Transverse colon (tissue), 4 donors: Measurements from ENCODE around the gene HEYL.

Experiments
- EP300 ChIP-seq: sonication (generic); formaldehyde crosslinking; IDR thresholded peaks from one replicate; pipeline ENCODE4 v1.6.1; 2017; ENCODE audit warnings: antibody characterized with exemption, low read depth
- POLR2A ChIP-seq: fragments of 450-650 bp; IDR thresholded peaks from one replicate; pipeline ENCODE4 v1.6.1; 2016; ENCODE audit warnings: antibody characterized with exemption, mild to moderate bottlenecking, moderate library complexity
- POLR2AphosphoS5 ChIP-seq, 3 donors: sonication (generic); formaldehyde crosslinking; IDR thresholded peaks; one replicate each; pipeline ENCODE4 v1.6.1; 2016; ENCODE audit warnings: antibody characterized with exemption in 3 of 3
- TF ChIP-seq, protein P1 (sequence below), 5 experiments: fragments of 200-600 bp in 3 of 5; fragments of 450-650 bp in 2 of 5; sonication (generic) in 3 of 5; IDR thresholded peaks; 1 replicate in 2 of 5; 2 replicates in 3 of 5; pipeline ENCODE4 v1.5.1; 2016 to 2017; ENCODE audit warnings: antibody characterized with exemption in 5 of 5, inconsistent platforms in 3 of 5, mild to moderate bottlenecking in 2 of 5, moderate library complexity in 1 of 5

DNA sequence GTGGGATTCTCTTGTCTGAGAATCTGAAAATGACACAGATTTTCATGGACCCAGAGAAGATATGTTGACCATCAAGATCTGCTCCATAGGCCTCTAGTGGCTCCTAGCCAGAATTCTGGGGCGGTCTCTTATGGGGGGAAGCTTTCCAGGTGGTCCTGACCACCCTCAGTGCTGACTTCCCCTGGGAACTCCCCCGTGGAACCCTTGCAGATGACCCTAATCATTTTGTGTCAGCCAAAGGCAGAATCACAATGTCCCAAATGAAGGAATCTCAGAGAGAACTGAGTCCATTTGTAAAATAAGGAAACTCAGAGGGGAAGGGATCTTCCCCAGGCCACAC, 3.6 kb downstream of the HEYL start:
- TF ChIP-seq POLR2AphosphoS5 (IDR thresholded peaks at IDR 0.05) (no peak), POLR2A (no peak), EP300 (no peak)
- TF ChIP-seq, protein P1, sequence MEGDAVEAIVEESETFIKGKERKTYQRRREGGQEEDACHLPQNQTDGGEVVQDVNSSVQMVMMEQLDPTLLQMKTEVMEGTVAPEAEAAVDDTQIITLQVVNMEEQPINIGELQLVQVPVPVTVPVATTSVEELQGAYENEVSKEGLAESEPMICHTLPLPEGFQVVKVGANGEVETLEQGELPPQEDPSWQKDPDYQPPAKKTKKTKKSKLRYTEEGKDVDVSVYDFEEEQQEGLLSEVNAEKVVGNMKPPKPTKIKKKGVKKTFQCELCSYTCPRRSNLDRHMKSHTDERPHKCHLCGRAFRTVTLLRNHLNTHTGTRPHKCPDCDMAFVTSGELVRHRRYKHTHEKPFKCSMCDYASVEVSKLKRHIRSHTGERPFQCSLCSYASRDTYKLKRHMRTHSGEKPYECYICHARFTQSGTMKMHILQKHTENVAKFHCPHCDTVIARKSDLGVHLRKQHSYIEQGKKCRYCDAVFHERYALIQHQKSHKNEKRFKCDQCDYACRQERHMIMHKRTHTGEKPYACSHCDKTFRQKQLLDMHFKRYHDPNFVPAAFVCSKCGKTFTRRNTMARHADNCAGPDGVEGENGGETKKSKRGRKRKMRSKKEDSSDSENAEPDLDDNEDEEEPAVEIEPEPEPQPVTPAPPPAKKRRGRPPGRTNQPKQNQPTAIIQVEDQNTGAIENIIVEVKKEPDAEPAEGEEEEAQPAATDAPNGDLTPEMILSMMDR (IDR thresholded peaks at IDR 0.05) = no peak
